Measurements from ENCODE around the gene SPDEF.

Gene SPDEF

GRCh38 chr6:34562350-34562749 is 6.2 kb upstream of the SPDEF start:
- no peak for DNase-seq

DNA sequence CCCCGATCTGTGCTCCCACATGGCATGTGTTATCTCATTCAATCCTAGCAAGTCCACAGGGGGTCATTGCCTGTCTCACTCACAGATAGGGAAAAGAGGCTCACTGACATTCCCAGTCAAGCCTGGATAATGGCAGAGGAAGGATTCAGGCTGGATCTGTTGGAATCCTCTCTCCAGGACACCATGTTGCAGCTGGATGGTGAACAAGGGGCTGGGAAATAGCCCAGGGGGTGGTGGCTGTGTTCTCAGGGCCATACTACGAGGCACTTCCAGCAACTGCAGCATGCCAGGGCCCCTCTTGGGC is 5.0 kb upstream of the SPDEF start:
- DNase-seq = no peak

DNA sequence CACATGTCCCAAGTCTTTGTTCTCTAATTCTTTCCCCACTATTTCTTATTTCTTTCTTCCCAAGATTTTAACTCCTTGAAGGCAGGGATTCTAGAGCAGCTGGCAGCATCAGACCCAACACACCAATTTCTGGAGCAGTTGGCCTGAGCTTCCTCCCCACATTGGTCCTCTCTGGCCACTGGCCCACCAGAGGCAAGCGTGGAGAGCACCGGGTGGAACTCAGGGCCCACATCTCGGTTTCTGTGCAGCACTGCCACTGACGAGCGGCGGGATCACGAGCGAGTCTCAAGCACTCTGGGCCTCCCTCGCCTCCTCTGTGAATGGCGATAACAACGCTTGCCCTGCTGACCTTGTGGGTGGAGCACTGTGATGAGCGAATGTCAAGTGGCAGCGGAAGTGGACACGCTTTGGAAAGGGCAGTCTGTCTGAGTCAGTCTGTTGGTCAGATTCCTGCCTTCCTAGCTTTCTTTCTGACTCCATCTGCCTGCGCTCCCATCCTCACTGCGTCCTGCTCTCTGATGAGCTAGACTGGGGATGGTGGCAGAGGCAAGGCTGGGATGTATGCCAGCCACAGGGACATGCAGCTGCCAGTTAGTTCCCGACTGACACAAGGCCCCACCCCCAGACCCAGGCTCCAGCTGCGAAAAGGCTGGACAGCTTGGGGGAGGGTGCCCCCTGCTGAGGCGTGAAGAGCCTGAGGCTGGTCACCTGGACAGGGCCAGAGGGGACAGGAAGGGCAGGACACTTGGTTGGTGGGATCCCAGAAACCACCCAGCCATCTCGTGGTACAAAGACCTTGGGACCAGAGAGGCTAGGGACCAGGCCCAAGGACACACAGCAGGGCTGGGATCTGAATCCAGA is 4.5 kb upstream of the SPDEF start:
- no peak for DNase-seq

GRCh38 chr6:34559651-34560365 is 3.7 kb upstream of the SPDEF start:
- DNase-seq = no peak

- no peak for DNase-seq
These were observed 2.1 kb upstream of the SPDEF start for GRCh38 chr6:34558172-34558714.

DNA sequence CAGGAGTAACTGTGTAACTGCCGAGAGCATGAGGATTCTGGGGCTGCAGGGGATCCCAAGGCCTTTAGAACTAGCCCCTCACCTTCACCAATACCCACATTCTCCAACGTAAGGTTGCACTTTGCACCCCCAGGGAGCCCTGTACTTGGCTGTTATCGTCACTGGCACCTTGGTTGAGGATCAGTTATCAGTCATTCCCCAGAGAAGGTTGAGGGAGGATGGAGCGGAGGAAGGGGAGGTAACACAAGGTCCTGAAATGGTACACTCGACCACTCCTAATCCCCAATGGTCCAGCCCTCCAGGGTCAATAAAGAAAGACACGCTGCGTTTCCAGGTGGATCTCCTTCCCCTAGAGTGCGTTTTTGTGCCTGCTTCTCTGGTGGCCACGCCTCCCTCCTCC is 1.1 kb upstream of the SPDEF start:
- no peak for DNase-seq

GRCh38 chr6:34556493-34556892 is 364 bp upstream of the SPDEF start:
- no peak for DNase-seq

DNA sequence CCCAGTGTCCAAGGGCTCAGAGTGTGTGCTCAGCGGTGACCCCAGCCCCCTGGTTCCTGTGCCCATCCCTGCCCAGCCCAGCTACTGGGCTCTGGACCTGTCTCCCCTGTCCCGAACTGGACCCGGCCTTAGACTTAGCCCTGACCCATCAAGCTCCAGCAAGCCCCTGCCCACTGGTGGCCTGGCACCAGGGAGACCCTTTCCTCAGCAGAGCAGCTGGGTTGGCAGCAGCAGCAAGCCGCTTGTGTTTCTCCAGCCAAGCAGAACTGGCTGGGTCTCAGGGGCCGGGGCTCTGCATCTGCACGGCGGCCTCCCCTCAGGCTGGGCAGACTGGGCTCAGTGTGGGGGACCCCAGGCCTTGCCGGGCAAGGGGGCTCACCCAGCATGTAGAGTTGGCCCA is 801 bp downstream of the SPDEF start:
- no peak for DNase-seq

- DNase-seq = no peak
These were observed 1.2 kb downstream of the SPDEF start for GRCh38 chr6:34555007-34555322.

GRCh38 chr6:34554291-34555006 is 1.7 kb downstream of the SPDEF start:
- DNase-seq = no peak

- DNase-seq = no peak
These were observed 2.4 kb downstream of the SPDEF start for GRCh38 chr6:34553750-34554149.

DNA sequence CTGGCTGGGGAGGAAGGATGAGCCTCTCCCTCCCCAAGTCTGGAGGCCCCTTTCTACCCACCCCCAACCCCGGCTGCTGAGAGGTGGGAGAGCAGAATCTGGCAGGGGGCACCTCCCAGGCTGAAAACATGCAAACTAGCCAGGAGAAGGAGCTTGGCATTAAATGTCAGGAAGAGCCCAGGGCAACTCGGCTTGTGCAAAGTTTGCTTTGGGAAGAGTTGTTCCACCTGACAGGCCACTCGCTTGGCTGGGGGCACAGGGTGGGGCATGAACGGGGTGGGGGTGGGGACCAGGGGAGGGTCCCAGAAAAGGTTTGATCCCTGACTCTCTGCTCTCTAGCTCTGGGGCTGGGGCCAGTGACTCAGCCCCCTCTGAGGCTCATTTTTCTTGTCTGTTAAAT is 3.0 kb downstream of the SPDEF start:
- no peak for DNase-seq

DNA sequence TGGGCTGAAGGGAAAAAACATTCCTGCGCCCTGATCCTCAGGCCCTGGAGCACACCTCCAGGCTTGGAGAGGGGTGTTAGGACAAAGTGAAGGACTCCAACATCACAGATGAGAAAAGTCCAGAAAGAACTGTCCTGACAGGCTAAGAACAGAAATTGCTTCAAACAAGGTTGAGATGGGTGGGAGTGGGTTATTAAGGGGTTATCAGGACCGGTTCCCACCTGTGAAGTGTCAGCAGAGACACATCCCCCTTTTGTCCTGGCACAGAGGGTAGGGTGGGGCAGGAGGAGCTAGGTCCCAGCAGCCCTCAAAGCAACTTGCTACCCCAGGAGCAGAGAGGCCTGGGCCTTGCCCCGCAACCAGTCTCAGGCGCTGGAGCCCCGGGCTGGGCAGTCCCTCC is 3.5 kb downstream of the SPDEF start:
- no peak for DNase-seq

GRCh38 chr6:34551720-34552119 is 4.4 kb downstream of the SPDEF start:
- no peak for DNase-seq

DNA sequence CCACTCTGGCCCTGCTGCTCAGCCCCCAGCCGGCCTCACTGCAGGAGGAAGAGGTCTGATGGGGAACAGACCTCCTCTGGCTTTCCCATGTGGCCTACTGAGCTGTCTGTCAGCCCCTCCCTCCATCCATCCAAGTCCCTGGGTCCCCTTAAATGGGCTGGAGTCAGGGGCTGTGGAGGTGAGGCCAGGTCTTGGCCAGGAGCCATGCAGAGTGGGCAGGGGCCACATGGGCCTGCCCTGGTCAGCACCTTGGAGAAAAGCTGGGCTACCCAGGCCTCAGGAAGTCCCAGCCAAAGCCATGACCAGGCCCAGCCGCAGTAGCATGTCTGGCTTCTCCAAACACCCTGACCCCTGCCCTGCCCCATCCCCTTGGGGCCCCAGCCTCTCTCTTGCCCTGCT is 6.3 kb downstream of the SPDEF start:
- DNase-seq = no peak

GRCh38 chr6:34549026-34549803 is 6.9 kb downstream of the SPDEF start:
- DNase-seq = no peak

DNA sequence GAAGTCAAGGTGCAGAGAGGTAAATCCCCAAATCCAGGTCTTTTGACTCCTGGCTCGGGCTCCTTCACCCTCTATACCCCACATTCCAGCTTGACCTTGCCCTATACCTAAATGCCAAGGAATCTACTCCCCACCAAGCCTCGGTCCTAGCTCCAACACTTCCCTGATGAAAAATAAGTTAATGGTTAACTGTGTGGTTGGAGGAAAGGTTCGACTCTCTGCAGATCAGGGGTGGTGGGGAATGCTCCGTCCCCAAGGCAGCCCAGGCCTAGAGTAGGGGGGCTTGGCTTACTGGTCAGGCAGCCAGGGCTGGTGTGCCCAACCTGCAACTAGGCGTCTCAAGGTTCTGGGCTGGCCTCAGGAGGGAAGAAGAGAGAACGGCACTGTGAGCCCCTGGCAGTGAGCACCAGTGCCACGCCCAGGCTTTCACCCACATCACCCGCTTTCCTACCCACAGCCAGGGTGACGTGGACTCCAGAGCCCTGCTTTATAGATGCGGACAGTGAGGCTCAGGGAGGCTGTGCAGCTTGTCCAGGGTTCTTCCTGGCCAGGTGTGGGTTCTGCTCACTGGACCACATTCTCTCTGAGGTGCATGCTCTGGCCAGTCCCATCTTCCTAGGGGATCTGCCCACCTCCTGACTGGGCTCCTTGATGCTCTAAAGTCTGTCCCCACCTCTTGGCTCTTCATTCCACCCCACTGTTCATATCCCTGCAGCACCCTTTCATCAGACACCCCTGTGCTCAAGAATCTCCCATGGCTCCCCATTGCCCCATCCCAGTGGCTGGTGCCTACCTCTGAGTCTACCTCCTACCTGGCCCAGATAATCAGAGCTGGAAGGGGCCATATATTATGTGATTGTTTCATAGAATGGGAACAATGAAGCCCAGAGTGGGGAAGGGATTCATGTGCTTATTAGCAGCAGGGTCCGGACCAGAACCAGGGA is 8.2 kb downstream of the SPDEF start:
- no peak for DNase-seq

DNA sequence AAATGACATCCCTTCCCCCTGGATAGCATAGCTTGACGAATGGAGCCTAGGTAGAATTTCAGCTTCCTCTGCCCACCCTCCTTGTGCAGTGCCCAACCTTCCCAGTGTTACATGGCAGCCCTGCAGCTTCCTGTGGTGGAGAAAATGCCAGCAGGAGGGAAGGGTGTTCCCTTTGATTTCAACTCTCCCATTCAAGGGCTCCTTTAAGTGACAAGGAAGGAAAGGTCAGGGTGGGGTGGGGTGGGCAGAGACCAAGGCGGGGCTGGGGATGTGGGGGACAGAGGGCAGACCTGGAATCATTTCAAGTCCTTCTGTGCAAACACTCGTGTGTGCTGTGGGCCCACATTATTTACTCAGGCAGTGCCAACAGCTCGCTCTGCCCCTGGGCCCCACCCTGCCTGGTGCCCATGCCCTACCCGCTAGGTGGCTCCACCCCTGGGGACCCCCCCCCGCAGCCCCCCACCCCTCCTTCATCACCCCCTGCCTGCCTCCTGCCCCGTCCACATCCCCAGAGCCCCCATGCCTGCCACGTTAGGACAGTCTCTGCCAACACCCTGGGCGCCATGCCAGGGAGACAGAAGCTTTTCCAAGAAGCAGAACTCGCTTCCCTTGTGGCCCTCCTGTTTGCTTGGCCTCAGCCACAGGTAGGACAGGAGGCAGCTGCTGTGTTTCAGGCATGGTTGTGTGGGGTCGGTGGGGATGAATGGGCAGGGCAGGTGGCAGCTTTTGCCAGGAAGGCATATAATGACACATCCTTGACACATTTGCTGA is 9.4 kb downstream of the SPDEF start:
- DNase-seq = no peak

DNA sequence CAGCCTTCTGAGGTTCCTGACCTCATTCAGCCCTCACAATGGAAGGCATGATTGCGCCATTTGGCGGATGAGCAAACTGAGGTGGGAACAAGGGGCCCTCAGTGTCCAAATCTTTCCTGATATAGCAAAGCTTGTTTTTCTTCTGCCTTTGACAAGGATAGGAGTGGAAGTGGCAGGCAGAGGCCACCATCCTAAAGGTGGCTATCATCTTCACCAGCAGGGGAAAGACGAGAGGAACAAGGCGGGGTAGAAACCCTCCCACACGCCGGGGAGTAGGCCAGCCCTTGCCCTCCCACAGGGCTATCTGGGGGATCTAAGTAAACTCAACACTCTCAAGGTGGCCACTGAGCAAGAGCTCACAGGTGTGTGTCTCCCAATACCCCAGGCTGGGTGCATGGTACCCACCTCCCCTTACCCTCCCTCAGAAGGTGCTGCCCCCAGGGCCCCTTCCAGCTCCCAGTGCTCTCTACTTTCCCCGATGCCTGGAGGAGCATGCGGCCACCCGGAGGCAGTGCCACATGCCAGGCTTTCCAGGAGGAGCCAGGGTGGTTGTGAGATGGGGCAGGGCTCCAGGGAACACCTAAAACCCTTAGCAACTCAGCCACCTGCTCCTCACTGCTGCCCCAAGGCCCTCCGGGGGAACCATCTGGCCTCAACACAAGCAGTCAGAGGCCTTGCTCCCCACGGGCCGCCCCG is 11.2 kb downstream of the SPDEF start:
- no peak for DNase-seq

- no peak for DNase-seq
These were observed 12.0 kb downstream of the SPDEF start for GRCh38 chr6:34544052-34544604.

All from cortex of kidney (tissue), 1 donor.